PC-9 (cell line): Measurements from ENCODE around the gene CIP2A. TPM values are rescaled to one million over a fixed set of nuclear protein-coding genes. Genes with fewer than 3 reads are reported as not detected.

Experiments used
- BruUV-seq: library from RNA; stranded (reverse); fragments of 400-500 nt; replicated peaks from 2 replicates; lab custom pipeline; 2021; lab: Mats Ljungman, UMichigan
- CTCF ChIA-PET: fragments of 300-600 bp; sonication (Branson Sonifier 250); formaldehyde crosslinking; loops from one replicate; lab custom pipeline; 2022; ENCODE audit warnings: antibody characterized with exemption; lab: Charles Lee
- POLR2A ChIA-PET: fragments of 300-600 bp; sonication (Branson Sonifier 250); formaldehyde crosslinking; loops from one replicate; lab custom pipeline; 2022; ENCODE audit warnings: antibody characterized with exemption; ENCODE audit not compliant: unreplicated experiment; lab: Charles Lee
- DNase-seq, 2 experiments: peaks; one replicate each; pipeline versions ENCODE4 v3.0.0 to v3.0.0-alpha.2; 2015 to 2022; ENCODE audit warnings: mixed read lengths in 1 of 2
- H2AFZ ChIP-seq: fragments of 200-600 bp; sonication (generic); 2 replicates; pipeline ENCODE4 v1.8.1; 2017; ENCODE audit warnings: antibody characterized with exemption
- H3F3A ChIP-seq: fragments of 200-600 bp; sonication (generic); 2 replicates; pipeline ENCODE4 v1.8.1; 2017; ENCODE audit warnings: antibody characterized with exemption, mild to moderate bottlenecking, low read depth; ENCODE audit not compliant: insufficient read depth
- H3K27ac ChIP-seq: fragments of 200-600 bp; sonication (generic); 2 replicates; pipeline ENCODE4 v1.6.1; 2016; ENCODE audit warnings: mixed run types
- H3K27me3 ChIP-seq: fragments of 200-600 bp; sonication (generic); 2 replicates; pipeline ENCODE4 v1.6.1; 2016; ENCODE audit warnings: low read depth, mixed run types; ENCODE audit not compliant: insufficient read depth
- H3K36me3 ChIP-seq: fragments of 200-600 bp; sonication (generic); 2 replicates; pipeline ENCODE4 v1.6.1; 2016; ENCODE audit warnings: low read depth, mixed run types
- H3K4me1 ChIP-seq: fragments of 200-600 bp; sonication (generic); replicated peaks from 2 replicates; pipeline ENCODE4 v1.6.1; 2016; ENCODE audit warnings: mixed run types; ENCODE audit not compliant: insufficient read depth
- H3K4me2 ChIP-seq: fragments of 200-600 bp; sonication (generic); 2 replicates; pipeline ENCODE4 v1.6.1; 2017; ENCODE audit warnings: mixed run types
- H3K4me3 ChIP-seq: fragments of 200-600 bp; sonication (generic); 2 replicates; pipeline ENCODE4 v1.6.1; 2016; ENCODE audit warnings: mixed run types
- H3K79me2 ChIP-seq: fragments of 200-600 bp; sonication (generic); 2 replicates; pipeline ENCODE4 v1.6.1; 2017; ENCODE audit warnings: low read depth, mixed run types
- H3K9me2 ChIP-seq: fragments of 200-600 bp; sonication (generic); 2 replicates; pipeline ENCODE4 v1.8.1; 2017; ENCODE audit warnings: mild to moderate bottlenecking; ENCODE audit not compliant: insufficient read depth
- H3K9me3 ChIP-seq: fragments of 200-600 bp; sonication (generic); 2 replicates; pipeline ENCODE4 v1.8.1; 2016; ENCODE audit warnings: low read depth; ENCODE audit not compliant: insufficient read depth
- H4K20me1 ChIP-seq: fragments of 200-600 bp; sonication (generic); 2 replicates; pipeline ENCODE4 v1.8.1; 2017; ENCODE audit not compliant: insufficient read depth
- CTCF ChIP-seq: fragments of 200-600 bp; sonication (generic); conservative IDR thresholded peaks from 2 replicates; pipeline ENCODE4 v1.6.1; 2017; ENCODE audit warnings: mixed run types, antibody characterized with exemption, mild to moderate bottlenecking, moderate library complexity
- EZH2 ChIP-seq: fragments of 200-600 bp; sonication (generic); IDR thresholded peaks from 2 replicates; pipeline ENCODE4 v1.8.0; 2017; ENCODE audit warnings: antibody characterized with exemption, low read depth
- intact Hi-C: fragments of 100-400 bp; cut with micrococcal nuclease; formaldehyde crosslinking; loops from one replicate; pipeline ENCODE4 v1.10.0; 2022; ENCODE audit not compliant: unreplicated experiment
- total RNA-seq: library from RNA; stranded (reverse); gene quantifications from 2 replicates; pipeline ENCODE4 v1.2.3, GENCODE V29; 2021

The CIP2A gene
- total RNA-seq, 1 experiment from 2014 or later, result 41.1 TPM

DNA sequence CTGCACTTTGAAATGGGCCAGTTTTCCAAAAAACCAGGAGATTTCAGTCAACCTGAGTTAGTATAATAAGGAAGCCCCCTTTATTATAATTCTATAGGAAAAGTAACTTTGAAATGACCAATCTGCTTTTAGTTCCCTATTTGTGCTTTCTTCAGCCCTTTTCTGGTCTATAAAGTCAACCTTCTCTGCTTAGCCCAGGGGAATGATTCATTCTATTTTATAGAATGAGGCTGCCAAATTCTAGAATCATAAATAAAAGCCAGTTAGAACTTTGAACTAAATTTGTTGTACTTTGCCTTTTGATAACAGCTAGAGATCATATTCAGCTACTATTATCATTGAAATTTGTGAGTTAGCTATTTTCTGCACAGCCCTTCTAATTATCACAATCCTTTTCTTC lies 24.7 kb downstream of the CIP2A start:
- intact Hi-C loops, result no loop called here
- H3K9me3 ChIP-seq, result no peaks in the 10 kb centered on the region
- no peak overlapping the region for H3K27ac ChIP-seq
- no peaks in the 10 kb centered on the region for H3K79me2 ChIP-seq
- H3F3A ChIP-seq, result 0 out of 2 replicates have a peak, but pooled peaks cover 4% of the 10 kb centered on the region
- no peaks in the 10 kb centered on the region for H3K9me2 ChIP-seq
- H3K4me3 ChIP-seq, result no peak overlapping the region
- TF ChIP-seq CTCF, result no peak
- TF ChIP-seq EZH2, result no peak
- H4K20me1 ChIP-seq, result no peaks in the 10 kb centered on the region
- H3K27me3 ChIP-seq, result no peaks in the 10 kb centered on the region
- H3K4me2 ChIP-seq, result no peak overlapping the region
- peaks cover 17% of the 10 kb centered on the region for H3K36me3 ChIP-seq
- ChIA-PET POLR2A (no interaction called here), CTCF (no interaction called here)
- no peaks in the 10 kb centered on the region for H3K4me1 ChIP-seq
- DNase-seq, result no peak
- H2AFZ ChIP-seq, result no peak overlapping the region
- no TSS peak for BruUV-seq

GRCh38 chr3:108562565-108562964 lies 26.7 kb downstream of the CIP2A start:
- BruUV-seq, result no TSS peak
- CTCF ChIA-PET, result no interaction called here
- no peaks in the 10 kb centered on the region for H3K9me3 ChIP-seq
- H3K4me2 ChIP-seq, result no peak overlapping the region
- no peaks in the 10 kb centered on the region for H3K4me1 ChIP-seq
- no peak overlapping the region for H3K27ac ChIP-seq
- peaks cover 24% of the 10 kb centered on the region for H3K36me3 ChIP-seq
- H3K4me3 ChIP-seq, result no peak overlapping the region
- H3K79me2 ChIP-seq, result no peaks in the 10 kb centered on the region
- no peaks in the 10 kb centered on the region for H4K20me1 ChIP-seq
- no peaks in the 10 kb centered on the region for H3K27me3 ChIP-seq
- no peak for DNase-seq
- TF ChIP-seq EZH2 (no peak), CTCF (no peak)
- intact Hi-C loops, result no loop called here
- H3K9me2 ChIP-seq, result no peaks in the 10 kb centered on the region
- H2AFZ ChIP-seq, result no peak overlapping the region
- POLR2A ChIA-PET, result no interaction called here
- 0 out of 2 replicates have a peak, but pooled peaks cover 4% of the 10 kb centered on the region for H3F3A ChIP-seq

- no TSS peak for BruUV-seq
- no peaks in the 10 kb centered on the region for H3K4me1 ChIP-seq
- intact Hi-C loops, result no loop called here
- peaks cover 37% of the 10 kb centered on the region for H3K36me3 ChIP-seq
- no peaks in the 10 kb centered on the region for H4K20me1 ChIP-seq
- H3K9me3 ChIP-seq, result no peaks in the 10 kb centered on the region
- H3K27ac ChIP-seq, result no peak overlapping the region
- TF ChIP-seq CTCF (no peak), EZH2 (no peak)
- H3F3A ChIP-seq, result no peaks in the 10 kb centered on the region
- CTCF ChIA-PET, result no interaction called here
- H3K79me2 ChIP-seq, result no peaks in the 10 kb centered on the region
- H2AFZ ChIP-seq, result no peak overlapping the region
- no peak for DNase-seq
- H3K4me2 ChIP-seq, result no peak overlapping the region
- POLR2A ChIA-PET, result no interaction called here
- H3K4me3 ChIP-seq, result no peak overlapping the region
- H3K9me2 ChIP-seq, result no peaks in the 10 kb centered on the region
- no peaks in the 10 kb centered on the region for H3K27me3 ChIP-seq
Observed at GRCh38 chr3:108555966-108556581, 33.2 kb downstream of the CIP2A start.
